Right kidney (tissue), 1 donor: ENCODE results near the gene BAIAP2L1.
A peak's percentile ranks its signal among the peaks of the same experiment; 100 is the strongest.

ENCODE experiments used
- DNase-seq: peaks from one replicate; pipeline ENCODE4 v3.0.0-alpha.2; 2016

BAIAP2L1 gene

DNA sequence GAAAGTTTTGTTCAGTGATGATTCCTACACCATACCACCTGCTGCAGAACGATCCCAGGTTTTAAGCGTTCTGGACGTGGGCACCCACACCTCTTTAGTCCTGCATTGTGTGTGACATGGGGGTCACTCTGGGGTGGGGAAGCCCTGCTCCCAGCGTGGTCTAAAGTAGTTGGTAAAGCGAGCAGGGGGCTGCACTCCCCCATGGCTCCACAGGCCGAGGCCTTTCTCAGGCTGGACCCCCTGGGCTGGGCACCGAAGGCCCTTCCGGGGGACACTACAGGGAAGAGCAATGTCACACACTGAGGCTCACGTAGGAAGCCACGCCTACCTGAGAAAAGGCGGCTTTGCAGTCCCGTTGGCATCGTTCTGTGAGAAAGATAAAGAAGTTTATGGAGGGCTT, 107.1 kb downstream of the BAIAP2L1 start:
- DNase-seq, result no peak

GRCh38 chr7:98293265-98293664, 107.6 kb downstream of the BAIAP2L1 start:
- no peak for DNase-seq

DNA sequence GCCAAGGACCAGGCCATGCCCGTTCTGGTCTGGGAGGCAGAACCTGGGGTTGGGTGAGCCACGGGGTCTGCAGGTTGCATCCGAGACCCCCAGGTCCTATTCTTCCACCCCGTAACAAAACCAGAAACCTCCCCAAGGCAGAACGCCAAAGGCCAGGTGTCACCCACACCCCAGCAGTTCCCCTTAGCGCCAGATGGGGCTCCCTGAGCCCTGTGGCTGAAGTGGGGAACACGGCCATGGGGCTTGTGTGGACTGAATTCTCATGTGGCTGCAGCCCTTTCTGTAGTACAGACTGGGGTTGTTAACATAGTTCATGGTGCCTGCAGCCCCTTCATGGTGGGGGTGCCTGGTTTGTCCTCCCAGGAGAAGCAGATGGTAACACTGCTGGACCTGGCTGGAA, 109.2 kb downstream of the BAIAP2L1 start:
- no peak for DNase-seq

- no peak for DNase-seq
These were observed 111.5 kb downstream of the BAIAP2L1 start for GRCh38 chr7:98289333-98289875.

DNA sequence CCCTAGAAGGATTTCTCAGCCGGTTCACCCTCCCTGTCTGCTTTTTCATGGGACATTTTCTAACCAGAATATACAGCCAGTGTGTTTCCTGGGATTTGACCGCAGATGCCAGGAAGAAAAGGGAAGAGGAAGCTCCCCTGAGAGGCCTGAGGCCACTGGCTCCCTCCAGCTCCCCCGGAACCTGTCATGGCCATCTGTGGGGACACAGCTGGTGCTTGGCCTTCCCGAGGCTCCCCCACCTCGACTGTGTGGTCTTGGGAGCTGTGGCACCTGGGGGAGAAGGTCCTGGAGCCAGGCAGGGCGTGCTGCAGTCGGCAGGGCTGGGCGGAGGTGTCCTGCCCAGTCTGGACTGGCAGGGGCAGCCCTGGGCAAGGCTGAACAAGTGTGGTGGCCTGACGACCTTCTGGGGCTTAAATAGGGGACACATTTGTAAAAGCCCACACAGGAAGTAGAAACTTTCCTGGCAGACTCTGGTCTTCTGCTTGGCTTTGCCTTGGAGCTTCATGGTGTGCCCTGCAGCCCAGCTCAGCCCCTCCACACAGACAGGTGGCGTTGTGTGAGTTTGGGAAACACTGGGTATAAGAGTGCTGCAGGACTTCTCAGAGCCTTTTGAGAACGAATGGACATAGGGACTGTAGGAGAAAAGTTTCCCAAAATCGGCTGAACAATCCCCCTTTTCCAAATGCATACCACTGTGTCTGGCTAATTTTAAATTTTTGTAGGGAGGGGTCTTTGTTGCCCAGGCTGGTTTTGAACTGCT, 112.6 kb downstream of the BAIAP2L1 start:
- DNase-seq, result no peak

DNA sequence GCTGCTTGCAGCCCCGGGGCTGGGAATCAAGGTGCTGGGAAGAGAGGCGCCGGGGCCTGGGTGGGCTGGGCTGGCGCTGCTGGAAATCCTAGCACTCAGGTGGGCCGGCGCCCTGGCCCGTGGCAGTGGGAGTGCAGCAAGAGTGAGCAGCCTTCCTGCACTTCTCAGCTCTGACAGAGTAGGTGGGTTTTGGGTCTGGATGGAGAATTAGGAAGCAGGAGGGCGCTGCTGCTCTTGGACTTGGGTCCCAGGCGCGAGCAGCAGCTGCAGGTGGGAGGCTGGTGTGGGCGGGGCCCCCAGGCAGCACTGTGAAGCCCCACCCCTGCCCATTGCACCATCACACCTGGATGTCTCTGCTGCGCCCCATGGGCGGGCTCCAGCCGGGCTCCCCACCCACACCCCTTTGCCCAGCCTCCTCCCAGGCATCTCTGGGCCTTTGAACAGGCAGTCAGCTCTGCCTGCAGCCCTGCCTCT, 113.4 kb downstream of the BAIAP2L1 start:
- DNase-seq, result no peak

DNA sequence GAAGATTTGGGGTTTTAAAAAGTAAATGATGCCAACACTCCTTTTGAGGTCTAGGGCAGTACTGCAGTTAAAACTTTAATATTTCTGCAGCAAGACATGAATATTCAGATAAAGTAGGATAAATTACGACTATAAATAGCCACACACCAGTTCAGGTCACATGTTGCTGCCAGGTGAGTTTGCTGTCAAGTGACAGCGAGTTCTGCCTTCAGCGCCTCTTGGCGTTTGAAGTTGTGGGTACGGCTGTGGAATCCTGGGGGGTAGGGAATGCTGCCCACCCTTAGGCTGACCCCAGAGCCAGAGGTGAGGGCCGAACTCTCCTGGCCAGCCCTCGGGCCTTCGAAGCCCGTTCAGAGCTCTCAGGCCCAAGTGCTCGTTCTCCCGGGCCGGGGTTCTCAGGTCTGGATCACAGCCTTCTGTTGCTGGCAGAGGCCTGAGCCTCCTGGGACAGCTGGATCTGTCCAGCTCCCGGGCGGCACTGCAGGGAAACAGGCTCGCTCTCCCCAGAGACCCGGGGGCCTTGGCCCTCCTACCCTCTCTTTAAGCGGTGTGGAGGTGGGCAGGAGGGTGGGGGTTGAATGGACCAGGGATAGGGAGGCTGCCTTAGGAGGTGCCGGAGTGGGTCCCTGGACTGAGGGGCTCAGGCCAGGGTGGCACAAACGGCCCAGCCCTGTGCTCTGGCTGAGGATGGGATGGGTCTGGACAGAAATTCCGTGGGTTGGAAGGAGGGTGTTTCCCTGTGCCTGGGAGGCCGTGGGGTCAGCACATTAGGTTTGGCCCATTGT, 114.0 kb downstream of the BAIAP2L1 start:
- no peak for DNase-seq

- no peak for DNase-seq
These were observed 114.8 kb downstream of the BAIAP2L1 start for GRCh38 chr7:98286093-98286539.

- no peak for DNase-seq
These were observed 115.5 kb downstream of the BAIAP2L1 start for GRCh38 chr7:98285157-98286092.

GRCh38 chr7:98284335-98285036, 116.4 kb downstream of the BAIAP2L1 start:
- peak; percentile 54 for DNase-seq

- no peak for DNase-seq
These were observed 117.0 kb downstream of the BAIAP2L1 start for GRCh38 chr7:98283887-98284222.

- no peak for DNase-seq
These were observed 117.6 kb downstream of the BAIAP2L1 start for GRCh38 chr7:98283127-98283886.

- DNase-seq, result no peak
These were observed 118.2 kb downstream of the BAIAP2L1 start for GRCh38 chr7:98282703-98283102.

GRCh38 chr7:98281757-98282606, 118.9 kb downstream of the BAIAP2L1 start:
- peak; percentile 63 for DNase-seq

GRCh38 chr7:98280791-98281756, 119.8 kb downstream of the BAIAP2L1 start, which contains the start of gene BRI3:
Gene BRI3, plus strand, starts transcription at chr7:98281686. Its CDS starts 110 bp downstream, at chr7:98281796.
- peak; percentile 76 for DNase-seq

GRCh38 chr7:98280296-98280695, 120.6 kb downstream of the BAIAP2L1 start:
- DNase-seq, result no peak

DNA sequence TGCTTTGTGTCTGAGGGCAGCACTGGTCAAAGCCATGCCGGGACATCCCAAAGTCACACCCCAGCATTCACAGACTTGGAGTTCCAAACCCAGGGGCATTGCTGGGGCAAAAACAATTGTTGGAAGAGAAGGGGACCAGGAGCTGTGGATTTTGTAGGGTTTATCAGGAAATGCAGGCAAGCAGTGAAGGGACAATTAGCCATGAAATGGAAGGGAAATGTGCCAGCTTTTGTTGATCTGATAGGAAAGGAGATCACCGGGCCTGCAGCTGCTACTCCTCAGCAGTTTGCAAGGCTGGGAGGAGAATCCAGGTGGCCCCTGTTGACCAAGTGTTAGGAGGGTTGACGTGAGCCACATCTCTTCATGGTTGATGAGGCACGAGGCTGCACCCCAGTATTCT, 122.0 kb downstream of the BAIAP2L1 start:
- no peak for DNase-seq

DNA sequence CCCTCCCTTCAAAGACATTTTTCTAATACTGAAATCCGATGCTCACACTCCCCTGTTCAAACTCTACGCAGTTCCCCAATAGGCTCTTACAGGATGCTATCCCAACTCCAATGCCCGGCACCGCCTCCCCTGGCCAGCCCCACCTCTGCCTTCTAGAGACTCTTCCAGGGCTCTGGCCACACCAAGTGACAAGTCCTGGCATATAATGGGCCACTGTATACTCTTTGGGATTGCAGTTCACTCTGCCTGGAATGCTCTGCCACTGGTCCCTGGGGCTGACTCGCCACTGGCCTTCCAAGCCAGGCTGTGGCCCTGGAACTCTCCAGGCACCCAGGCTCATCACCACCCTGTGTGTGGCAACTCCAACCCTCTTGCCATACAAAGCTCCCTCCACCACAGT, 122.5 kb downstream of the BAIAP2L1 start:
- no peak for DNase-seq
